Stimulated activated CD8-positive, alpha-beta memory T cell treated with anti-CD3 and anti-CD28 coated beads, Interleukin-12 subunit alpha, Interleukin-12 subunit beta, amount 100 ng/mL, for 24 hours (primary cell): Measurements from ENCODE around the gene INTS6.

Experiments used
- DNase-seq: peaks from one replicate; pipeline ENCODE4 v3.0.0-alpha.2; 2020; ENCODE audit errors: extremely low read depth

The INTS6 gene, protein sequence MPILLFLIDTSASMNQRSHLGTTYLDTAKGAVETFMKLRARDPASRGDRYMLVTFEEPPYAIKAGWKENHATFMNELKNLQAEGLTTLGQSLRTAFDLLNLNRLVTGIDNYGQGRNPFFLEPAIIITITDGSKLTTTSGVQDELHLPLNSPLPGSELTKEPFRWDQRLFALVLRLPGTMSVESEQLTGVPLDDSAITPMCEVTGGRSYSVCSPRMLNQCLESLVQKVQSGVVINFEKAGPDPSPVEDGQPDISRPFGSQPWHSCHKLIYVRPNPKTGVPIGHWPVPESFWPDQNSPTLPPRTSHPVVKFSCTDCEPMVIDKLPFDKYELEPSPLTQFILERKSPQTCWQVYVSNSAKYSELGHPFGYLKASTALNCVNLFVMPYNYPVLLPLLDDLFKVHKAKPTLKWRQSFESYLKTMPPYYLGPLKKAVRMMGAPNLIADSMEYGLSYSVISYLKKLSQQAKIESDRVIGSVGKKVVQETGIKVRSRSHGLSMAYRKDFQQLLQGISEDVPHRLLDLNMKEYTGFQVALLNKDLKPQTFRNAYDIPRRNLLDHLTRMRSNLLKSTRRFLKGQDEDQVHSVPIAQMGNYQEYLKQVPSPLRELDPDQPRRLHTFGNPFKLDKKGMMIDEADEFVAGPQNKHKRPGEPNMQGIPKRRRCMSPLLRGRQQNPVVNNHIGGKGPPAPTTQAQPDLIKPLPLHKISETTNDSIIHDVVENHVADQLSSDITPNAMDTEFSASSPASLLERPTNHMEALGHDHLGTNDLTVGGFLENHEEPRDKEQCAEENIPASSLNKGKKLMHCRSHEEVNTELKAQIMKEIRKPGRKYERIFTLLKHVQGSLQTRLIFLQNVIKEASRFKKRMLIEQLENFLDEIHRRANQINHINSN

DNA sequence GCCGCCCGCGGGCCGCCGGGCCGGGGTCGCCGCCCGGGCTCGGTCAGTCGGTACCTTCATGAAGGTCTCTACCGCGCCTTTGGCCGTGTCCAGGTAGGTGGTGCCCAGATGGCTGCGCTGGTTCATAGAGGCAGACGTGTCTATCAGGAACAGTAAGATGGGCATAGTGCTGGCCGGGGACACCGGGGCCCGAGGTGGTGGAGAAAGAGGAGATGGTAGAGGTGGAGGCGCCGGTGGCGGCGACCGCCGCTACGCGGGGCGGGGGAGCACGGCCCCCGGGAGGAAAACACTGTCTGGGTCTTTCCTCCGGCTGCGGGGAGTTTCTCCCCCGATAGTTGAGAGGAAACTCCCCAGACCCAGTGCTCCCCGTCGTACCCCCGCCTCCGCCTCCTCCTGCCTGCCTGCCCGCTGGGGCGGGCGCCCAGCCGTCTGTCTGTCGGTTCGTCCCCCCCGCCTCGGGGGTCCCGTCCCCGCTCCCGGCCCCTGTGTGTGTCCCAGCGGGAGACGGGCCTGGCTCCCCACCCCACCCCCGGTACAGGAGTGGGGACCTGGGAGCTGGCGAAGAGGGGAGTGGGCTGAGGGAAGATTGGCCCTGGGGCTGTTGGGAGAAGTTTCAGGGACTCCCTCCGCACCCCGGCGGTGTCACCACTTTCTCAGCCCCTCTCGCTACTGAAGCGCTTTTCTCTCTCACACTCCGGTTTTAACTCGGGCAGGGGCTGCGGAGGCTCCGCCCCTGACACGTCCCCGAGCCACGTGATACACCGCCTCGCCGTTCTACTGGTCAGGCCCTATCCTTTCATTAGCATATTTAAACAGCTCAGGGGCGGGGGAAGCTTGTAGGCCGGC is at the start of gene INTS6:
INTS6 (minus strand) TSS at position 676 of the 846 bp plus-strand sequence; CDS start at position 165, 511 bp downstream.
- DNase-seq = peak; percentile 96

DNA sequence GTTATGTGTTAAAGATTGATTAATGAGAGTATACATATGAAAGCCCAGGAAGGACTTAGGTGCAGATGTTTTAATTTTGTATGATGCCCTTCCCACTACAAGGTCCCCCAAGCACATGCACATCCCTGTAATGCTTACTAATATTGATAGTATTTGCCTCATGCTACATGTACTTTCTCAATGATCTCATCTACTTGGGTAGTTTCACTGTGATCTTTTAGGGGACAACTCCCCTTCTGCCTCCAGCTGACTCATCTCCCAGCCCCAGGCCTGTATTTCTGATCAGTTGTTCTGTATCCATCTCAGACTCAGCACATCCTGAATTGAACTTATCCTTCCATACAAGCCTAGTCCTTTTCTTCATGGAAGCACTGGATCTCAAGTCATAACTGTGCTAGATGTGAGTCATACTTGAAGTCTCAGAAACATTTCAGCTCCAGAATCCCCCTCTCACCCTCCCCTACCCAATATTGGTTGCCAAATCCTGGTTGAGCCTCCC is 49.4 kb upstream of the INTS6 start:
- DNase-seq = no peak

GRCh38 chr13:51501592-51502152 is 48.8 kb upstream of the INTS6 start:
- no peak for DNase-seq

DNA sequence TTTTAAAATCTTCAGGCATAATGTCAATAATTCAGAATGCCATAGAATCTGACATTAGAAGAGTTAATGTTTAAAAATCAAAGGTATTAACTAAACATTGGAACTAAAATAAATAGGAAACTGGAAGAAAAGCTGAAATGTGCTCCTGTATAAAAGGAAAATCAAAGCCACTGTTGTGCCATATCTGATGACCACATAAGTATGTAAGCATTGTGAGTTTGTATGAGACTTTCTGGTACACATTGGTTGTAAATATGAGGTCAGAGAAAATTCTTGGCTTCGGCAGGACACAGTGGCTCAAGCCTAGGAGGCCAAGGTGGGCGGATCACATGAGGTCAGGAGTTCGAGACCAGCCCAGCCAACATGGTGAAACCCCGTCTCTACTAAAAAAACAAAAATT is 48.3 kb upstream of the INTS6 start:
- DNase-seq = no peak

- no peak for DNase-seq
These were observed 47.9 kb upstream of the INTS6 start for GRCh38 chr13:51500687-51501086.

- no peak for DNase-seq
These were observed 47.0 kb upstream of the INTS6 start for GRCh38 chr13:51499841-51500240.

DNA sequence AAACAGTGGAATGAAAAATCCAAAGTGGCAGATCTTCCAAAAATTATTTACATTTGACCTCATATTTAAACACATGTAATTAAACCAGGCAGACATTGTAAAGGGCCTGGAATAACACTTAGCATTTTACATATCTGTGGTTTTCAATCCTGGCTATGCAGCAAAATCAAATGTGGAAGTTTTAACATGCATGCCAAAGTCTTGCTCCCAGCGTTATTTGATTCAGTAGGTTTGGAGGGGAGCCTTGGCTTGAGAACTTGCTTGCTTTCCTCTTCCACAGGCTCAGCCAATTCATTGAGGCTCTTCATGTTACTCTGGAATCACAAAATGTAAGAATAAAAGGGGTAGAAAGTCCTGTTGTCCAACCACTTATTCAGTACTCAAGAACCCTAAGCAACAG is 42.5 kb upstream of the INTS6 start:
- no peak for DNase-seq

- no peak for DNase-seq
These were observed 41.3 kb upstream of the INTS6 start for GRCh38 chr13:51494156-51494555.

DNA sequence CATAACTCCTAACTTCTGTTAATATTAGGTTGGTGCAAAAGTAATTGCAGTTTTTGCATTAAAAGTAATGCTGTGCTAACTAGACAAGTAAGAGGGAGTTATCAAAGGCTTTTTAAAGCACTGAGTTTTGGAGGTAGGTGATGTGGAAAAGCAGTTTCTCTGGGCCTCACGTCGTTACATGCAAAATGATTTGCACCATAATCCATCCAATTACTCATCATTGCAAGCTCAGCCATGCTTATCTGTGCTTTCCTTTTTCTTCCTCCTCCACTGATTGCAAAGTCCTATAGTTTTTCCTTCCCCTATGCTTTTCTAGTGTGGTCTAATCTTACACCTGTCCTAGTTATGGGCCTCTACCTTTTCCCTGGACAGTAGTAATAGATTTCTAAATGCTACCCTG is 35.4 kb upstream of the INTS6 start:
- no peak for DNase-seq

- no peak for DNase-seq
These were observed 28.8 kb upstream of the INTS6 start for GRCh38 chr13:51481656-51482055.

- no peak for DNase-seq
These were observed 26.3 kb upstream of the INTS6 start for GRCh38 chr13:51479199-51479523.

DNA sequence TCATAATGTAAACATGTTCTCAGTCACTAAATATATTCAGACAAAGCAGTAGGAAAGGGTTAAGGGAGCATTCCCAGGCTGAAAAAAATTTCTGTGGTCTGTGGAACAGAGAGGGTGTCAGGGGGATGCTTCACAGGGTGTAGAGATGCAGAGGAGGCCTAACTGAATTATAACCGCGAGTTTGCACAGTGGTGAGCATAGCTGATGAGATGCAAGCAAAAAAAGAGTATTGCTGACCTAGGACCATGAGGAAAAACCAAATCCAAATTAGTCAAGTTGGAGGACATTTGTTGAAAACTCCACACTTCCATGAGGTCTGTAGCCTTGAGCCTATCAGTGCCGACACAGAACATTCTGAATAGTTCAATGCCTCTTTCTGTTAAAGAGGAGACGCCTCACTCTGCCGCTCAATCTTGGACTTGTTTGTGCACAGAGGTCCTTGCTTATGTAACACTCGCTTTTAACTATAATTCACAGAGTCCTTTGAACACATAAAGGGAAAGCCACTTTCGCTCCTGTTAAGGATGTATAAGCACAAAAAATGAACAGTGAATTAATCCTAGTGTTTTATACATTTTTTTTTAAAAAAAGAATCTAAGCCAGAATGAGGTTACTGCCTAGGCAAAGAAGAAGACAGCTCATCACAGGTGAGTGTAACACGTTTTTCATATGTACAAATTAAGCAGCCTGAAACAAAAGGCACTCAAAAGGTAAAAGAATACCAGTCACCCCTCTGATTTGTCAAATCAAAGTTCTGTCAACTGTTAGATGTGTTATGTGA is 25.8 kb upstream of the INTS6 start:
- DNase-seq = no peak

GRCh38 chr13:51477653-51478324 is 25.0 kb upstream of the INTS6 start:
- no peak for DNase-seq

- no peak for DNase-seq
These were observed 24.3 kb upstream of the INTS6 start for GRCh38 chr13:51477149-51477548.

DNA sequence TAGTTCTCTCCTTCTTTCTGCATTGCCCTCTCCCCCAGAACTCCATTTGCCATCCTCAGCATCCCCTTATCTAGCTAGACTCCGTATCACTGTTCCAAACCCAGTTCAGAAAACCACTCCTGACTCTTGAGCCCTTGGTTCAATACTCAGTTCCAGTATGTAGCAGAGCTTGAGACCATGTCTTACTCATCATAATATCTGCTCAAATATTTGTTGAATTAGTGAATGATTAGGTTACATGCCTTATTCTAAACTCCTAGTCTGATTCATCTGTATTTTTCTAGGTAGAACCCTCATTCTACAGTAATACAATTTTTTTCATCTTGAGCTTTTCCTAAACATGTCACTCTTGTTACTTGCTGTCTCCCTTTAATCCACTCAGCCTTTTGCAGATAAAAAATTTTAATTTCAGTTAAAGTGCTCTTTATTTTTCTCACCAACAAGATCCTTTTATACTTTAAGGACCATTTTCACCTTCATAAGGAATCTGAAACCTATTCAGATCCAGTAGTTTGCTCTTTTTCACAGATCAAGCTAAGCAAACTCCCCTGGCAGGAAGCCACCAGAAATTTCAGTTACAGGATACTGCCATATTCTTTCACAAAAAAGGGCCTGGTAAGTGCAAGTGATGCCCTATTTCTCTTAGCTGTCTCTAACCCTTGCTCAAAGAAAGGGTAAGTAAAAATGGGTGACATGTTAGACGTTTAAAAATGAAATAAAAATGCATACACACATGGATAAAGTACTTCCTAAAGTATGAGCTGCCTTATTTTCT is 23.1 kb upstream of the INTS6 start:
- no peak for DNase-seq

DNA sequence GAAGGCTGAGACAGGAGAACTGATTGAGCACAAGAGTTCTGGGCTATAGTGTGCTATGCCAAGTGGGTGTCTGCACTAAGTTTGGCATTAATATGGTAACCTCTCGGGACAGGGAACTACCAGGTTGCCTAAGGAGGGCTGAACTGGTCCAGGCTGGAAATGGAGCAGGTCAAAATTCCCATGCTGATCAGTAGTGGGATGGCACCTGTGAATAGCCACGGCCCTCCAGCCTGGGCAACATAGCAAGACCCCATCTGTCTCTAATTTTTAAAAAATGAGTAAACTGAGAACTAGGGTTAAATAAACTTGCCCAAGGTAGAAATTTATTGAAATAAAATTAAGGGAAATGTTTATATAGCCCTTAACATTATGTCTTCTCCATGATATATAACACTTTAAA is 17.0 kb upstream of the INTS6 start:
- DNase-seq = no peak

DNA sequence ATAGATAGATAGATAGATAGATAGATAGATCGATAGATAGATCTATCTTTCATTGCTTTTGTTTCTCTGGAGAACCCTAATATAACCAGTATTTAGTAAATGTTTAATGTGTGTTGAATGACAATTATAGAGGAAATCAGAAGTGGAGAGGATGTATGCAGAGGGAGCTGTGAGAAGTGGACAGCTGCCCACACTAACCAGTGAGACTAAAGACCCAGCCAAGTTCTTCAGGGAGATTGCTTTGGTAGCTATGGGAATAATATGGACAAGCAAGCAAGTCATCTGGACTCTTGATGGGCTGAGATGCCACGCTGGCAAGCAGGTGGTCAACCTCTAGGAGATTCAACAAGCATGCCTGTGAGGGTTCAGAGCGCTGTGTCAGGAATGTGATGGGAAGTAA is 14.9 kb upstream of the INTS6 start:
- no peak for DNase-seq

DNA sequence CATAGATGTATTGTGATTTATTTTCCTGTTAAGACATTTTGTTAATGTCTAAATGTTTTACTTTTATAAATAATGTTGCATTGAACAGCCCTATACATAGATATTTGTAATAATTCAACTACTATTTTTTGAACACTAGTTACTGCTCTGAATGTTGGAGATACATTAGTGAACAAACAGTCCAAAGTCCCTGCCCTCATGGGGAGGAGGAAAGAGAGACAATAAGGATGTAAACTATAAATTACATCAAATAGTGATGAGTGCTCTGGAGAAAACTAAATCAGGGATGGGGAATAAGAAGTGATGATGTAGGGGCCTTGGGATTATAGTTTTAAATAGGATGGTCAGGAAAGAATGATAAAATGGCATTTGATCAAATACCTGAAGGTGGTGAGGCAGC is 12.3 kb upstream of the INTS6 start:
- DNase-seq = no peak

- DNase-seq = no peak
These were observed 4.4 kb upstream of the INTS6 start for GRCh38 chr13:51457086-51457815.
